Caco-2 (cell line): ENCODE data around the gene NT5C1A. TPM values are rescaled to one million over a fixed set of nuclear protein-coding genes. Genes with fewer than 3 reads are reported as not detected.

Experiments used
- BruUV-seq: library from RNA; stranded (reverse); fragments of 400-500 nt; replicated peaks from 2 replicates; lab custom pipeline; 2021; lab: Mats Ljungman, UMichigan
- CTCF ChIA-PET: fragments of 300-600 bp; sonication (Branson Sonifier 250); formaldehyde crosslinking; loops from one replicate; lab custom pipeline; 2022; ENCODE audit warnings: antibody characterized with exemption; lab: Charles Lee
- POLR2A ChIA-PET: fragments of 300-600 bp; sonication (Branson Sonifier 250); formaldehyde crosslinking; loops from one replicate; lab custom pipeline; 2022; ENCODE audit warnings: antibody characterized with exemption; lab: Charles Lee
- DNase-seq, 2 experiments: peaks; one replicate each; pipeline versions ENCODE4 v3.0.0 to v3.0.0-alpha.2; 2020 to 2022
- H3K27me3 ChIP-seq: replicated peaks from 2 replicates; pipeline ENCODE4 v1.6.0; 2011; ENCODE audit warnings: low read length; ENCODE audit not compliant: control insufficient read depth, insufficient read depth
- H3K36me3 ChIP-seq: 2 replicates; pipeline ENCODE4 v1.5.1; 2011; ENCODE audit warnings: low read length; ENCODE audit not compliant: control insufficient read depth, insufficient read depth
- H3K4me1 ChIP-seq: fragments of 250-450 bp; sonication (Bioruptor Pico); 2 replicates; pipeline ENCODE4 v1.5.1; 2020; ENCODE audit warnings: mild to moderate bottlenecking
- H3K4me3 ChIP-seq: 2 replicates; pipeline ENCODE4 v1.5.1; 2011; ENCODE audit warnings: low read depth, mild to moderate bottlenecking, control low read depth, low read length
- H3K9me3 ChIP-seq: fragments of 250-450 bp; sonication (Bioruptor Pico); 2 replicates; pipeline ENCODE4 v1.5.1; 2020; ENCODE audit warnings: mild to moderate bottlenecking, moderate library complexity
- H3K27ac Mint-ChIP-seq: one replicate; pipeline ENCODE4 v1.8.0; 2022; ENCODE audit warnings: mixed read lengths; ENCODE audit not compliant: unreplicated experiment
- H3K27me3 Mint-ChIP-seq: one replicate; pipeline ENCODE4 v1.8.0; 2022; ENCODE audit warnings: mixed read lengths; ENCODE audit not compliant: insufficient read depth, unreplicated experiment
- H3K36me3 Mint-ChIP-seq: one replicate; pipeline ENCODE4 v1.8.0; 2022; ENCODE audit warnings: mild to moderate bottlenecking, mixed read lengths; ENCODE audit not compliant: insufficient read depth, unreplicated experiment
- H3K4me1 Mint-ChIP-seq: one replicate; pipeline ENCODE4 v1.8.0; 2022; ENCODE audit warnings: low read depth, mixed read lengths; ENCODE audit not compliant: unreplicated experiment
- H3K4me3 Mint-ChIP-seq: one replicate; pipeline ENCODE4 v1.8.0; 2022; ENCODE audit warnings: mild to moderate bottlenecking, moderate library complexity, mixed read lengths; ENCODE audit not compliant: unreplicated experiment
- H3K9me3 Mint-ChIP-seq: one replicate; pipeline ENCODE4 v1.8.0; 2022; ENCODE audit warnings: mixed read lengths; ENCODE audit not compliant: unreplicated experiment
- intact Hi-C: fragments of 100-400 bp; cut with micrococcal nuclease; formaldehyde crosslinking; loops from one replicate; pipeline ENCODE4 v1.10.0; 2022; ENCODE audit not compliant: unreplicated experiment
- total RNA-seq: library from RNA; stranded (reverse); gene quantifications from 2 replicates; pipeline ENCODE4 v1.2.3, GENCODE V29; 2022
- TF ChIP-seq, protein P1 (sequence below), 2 experiments: fragments of 200-600 bp in 1 of 2; IDR thresholded peaks; 1 replicate in 1 of 2; 2 replicates in 1 of 2; pipeline versions ENCODE4 v1.5.1 to v1.8.0; 2011 to 2022; ENCODE audit warnings: antibody characterized with exemption in 1 of 2, control low read depth in 1 of 2, inconsistent platforms in 1 of 2, low read depth in 1 of 2, low read length in 1 of 2, mild to moderate bottlenecking in 1 of 2, moderate library complexity in 1 of 2; ENCODE audit not compliant: insufficient read depth in 1 of 2, severe bottlenecking in 1 of 2, unreplicated experiment in 1 of 2

NT5C1A gene
- total RNA-seq, 1 experiment from 2014 or later: not detected

DNA sequence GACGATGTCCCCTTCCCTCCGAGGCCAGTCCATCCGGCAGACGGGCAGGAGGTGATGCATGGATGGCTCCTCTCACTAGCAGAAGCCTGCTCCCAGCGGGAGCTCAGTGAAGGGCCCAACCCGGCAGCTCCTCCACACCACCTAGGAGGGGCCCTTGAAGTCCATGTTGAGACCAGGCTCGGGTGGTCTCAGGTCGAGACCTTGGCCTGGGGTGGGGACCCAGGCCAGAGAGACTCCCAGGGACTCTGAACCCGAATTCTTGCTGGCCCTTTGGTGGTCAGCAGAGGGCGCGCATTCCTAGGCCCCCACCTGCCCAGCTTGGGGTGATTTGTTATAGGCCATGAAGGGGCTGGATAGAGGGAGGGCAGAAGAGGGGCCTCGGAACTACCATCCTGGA is 642 bp upstream of the NT5C1A start:
- Histone ChIP-seq H3K36me3 (no peaks in the 10 kb centered on the region), H3K27me3 (no peaks in the 10 kb centered on the region; the same call in 1 of the 2 replicates), H3K4me1 (no peaks in the 10 kb centered on the region), H3K9me3 (no peaks in the 10 kb centered on the region), H3K4me3 (no peak overlapping the region)
- H3K9me3 Mint-ChIP-seq: no peaks in the 10 kb centered on the region
- CTCF ChIA-PET: no interaction called here
- H3K4me1 Mint-ChIP-seq: no peaks in the 10 kb centered on the region
- no peak for DNase-seq
- TF ChIP-seq, protein P1, sequence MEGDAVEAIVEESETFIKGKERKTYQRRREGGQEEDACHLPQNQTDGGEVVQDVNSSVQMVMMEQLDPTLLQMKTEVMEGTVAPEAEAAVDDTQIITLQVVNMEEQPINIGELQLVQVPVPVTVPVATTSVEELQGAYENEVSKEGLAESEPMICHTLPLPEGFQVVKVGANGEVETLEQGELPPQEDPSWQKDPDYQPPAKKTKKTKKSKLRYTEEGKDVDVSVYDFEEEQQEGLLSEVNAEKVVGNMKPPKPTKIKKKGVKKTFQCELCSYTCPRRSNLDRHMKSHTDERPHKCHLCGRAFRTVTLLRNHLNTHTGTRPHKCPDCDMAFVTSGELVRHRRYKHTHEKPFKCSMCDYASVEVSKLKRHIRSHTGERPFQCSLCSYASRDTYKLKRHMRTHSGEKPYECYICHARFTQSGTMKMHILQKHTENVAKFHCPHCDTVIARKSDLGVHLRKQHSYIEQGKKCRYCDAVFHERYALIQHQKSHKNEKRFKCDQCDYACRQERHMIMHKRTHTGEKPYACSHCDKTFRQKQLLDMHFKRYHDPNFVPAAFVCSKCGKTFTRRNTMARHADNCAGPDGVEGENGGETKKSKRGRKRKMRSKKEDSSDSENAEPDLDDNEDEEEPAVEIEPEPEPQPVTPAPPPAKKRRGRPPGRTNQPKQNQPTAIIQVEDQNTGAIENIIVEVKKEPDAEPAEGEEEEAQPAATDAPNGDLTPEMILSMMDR (IDR thresholded peaks at IDR 0.05; ENCODE audit: insufficient read depth in 1 of 2, low read depth in 1 of 2, low read length in 1 of 2, severe bottlenecking in 1 of 2, unreplicated experiment in 1 of 2): no peak
- no peak overlapping the region for H3K27ac Mint-ChIP-seq
- intact Hi-C loops: no loop called here
- POLR2A ChIA-PET: no interaction called here
- no peaks in the 10 kb centered on the region for H3K36me3 Mint-ChIP-seq
- BruUV-seq: no TSS peak
- H3K4me3 Mint-ChIP-seq: peak overlapping the region; percentile 50
- peaks cover 10% of the 10 kb centered on the region for H3K27me3 Mint-ChIP-seq

DNA sequence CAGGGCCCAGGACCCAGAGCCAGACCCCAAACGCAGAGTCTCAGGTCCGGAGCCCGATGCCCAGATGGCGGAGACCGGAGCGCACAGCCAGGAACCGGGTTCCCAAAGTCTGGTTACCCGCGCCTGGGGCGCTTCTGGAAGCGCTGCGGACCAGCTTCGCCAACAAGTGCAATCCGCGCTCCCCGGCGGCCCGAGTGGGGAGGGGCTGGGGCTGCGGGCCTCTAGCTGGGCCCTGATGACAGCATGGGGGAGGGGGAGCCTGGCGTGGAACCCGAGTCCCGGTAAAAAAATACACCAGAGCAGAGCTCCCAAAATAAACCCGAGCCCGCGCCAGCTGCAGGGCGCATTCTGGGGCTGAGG is 494 bp downstream of the NT5C1A start:
- Mint-ChIP-seq H3K27ac (no peak overlapping the region), H3K36me3 (no peaks in the 10 kb centered on the region), H3K27me3 (peaks cover 10% of the 10 kb centered on the region), H3K4me3 (peak overlapping the region; percentile 50), H3K4me1 (no peaks in the 10 kb centered on the region), H3K9me3 (no peaks in the 10 kb centered on the region)
- DNase-seq: no peak
- TF ChIP-seq, protein P1 (IDR thresholded peaks at IDR 0.05; ENCODE audit: insufficient read depth in 1 of 2, low read depth in 1 of 2, low read length in 1 of 2, severe bottlenecking in 1 of 2, unreplicated experiment in 1 of 2): no peak
- Histone ChIP-seq H3K4me3 (peak overlapping the region; percentile 30), H3K36me3 (no peaks in the 10 kb centered on the region), H3K9me3 (no peaks in the 10 kb centered on the region), H3K27me3 (no peaks in the 10 kb centered on the region; the same call in 1 of the 2 replicates), H3K4me1 (no peaks in the 10 kb centered on the region)
- CTCF ChIA-PET: interaction anchor here (0.8 kb wide), 1 partner anchor 14 kb away, joined by 3 read pairs; no protein-coding TSS in a partner anchor
- no TSS peak for BruUV-seq
- POLR2A ChIA-PET: no interaction called here
- intact Hi-C loops: no loop called here

DNA sequence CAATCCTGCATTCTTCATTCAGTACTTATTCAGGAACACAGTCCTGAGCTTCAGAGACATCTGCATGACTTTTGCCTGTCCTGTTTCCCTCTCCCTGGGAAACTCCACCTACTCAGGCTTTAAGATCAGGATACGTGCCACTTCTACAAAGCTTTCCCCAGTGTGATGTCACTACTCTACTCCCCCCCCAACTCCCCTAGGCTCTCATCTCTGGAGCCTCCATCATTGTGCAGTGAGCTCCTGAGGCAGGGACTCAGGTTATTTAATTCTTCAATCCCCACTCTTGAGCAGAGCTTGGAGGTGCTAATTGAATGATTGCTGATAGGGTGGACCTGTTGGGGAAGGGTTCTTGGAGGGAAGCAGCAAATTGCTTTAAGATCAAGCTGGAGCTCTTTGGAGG is 1.2 kb downstream of the NT5C1A start:
- Histone ChIP-seq H3K36me3 (no peaks in the 10 kb centered on the region), H3K9me3 (no peaks in the 10 kb centered on the region), H3K27me3 (no peaks in the 10 kb centered on the region; the same call in 1 of the 2 replicates), H3K4me1 (no peaks in the 10 kb centered on the region), H3K4me3 (no peak overlapping the region)
- no peaks in the 10 kb centered on the region for H3K36me3 Mint-ChIP-seq
- peak overlapping the region; percentile 50 for H3K4me3 Mint-ChIP-seq
- POLR2A ChIA-PET: no interaction called here
- H3K4me1 Mint-ChIP-seq: no peaks in the 10 kb centered on the region
- no TSS peak for BruUV-seq
- no peak for DNase-seq
- intact Hi-C loops: no loop called here
- no peaks in the 10 kb centered on the region for H3K9me3 Mint-ChIP-seq
- H3K27me3 Mint-ChIP-seq: peaks cover 10% of the 10 kb centered on the region
- CTCF ChIA-PET: interaction anchor here (0.8 to 1.0 kb wide), 2 partner anchors 13 to 128 kb away, joined by 3 read pairs; no protein-coding TSS in a partner anchor
- no peak overlapping the region for H3K27ac Mint-ChIP-seq
- TF ChIP-seq, protein P1 (IDR thresholded peaks at IDR 0.05; ENCODE audit: insufficient read depth in 1 of 2, low read depth in 1 of 2, low read length in 1 of 2, severe bottlenecking in 1 of 2, unreplicated experiment in 1 of 2): no peak
